Osteoblast (primary cell): ENCODE results near the gene METTL27. TPM values are rescaled to one million over a fixed set of nuclear protein-coding genes. Genes with fewer than 3 reads are reported as not detected.
"Not testable (repeated sequence)": the region's sequence is repeated elsewhere in the genome, so short reads cannot be mapped to it uniquely, and the experiment has no call there.

ENCODE experiments used
- DNase-seq: peaks from one replicate; pipeline ENCODE4 v3.0.0; 2011; ENCODE audit warnings: low spot score, mixed read lengths; ENCODE audit not compliant: insufficient read length; ENCODE audit errors: missing footprints
- H2AFZ ChIP-seq: 2 replicates; pipeline ENCODE4 v1.6.0; 2011; ENCODE audit warnings: mild to moderate bottlenecking, low read length
- H3K27ac ChIP-seq: 2 replicates; pipeline ENCODE4 v1.5.1; 2011; ENCODE audit warnings: mild to moderate bottlenecking, low read depth, low read length, moderate library complexity
- H3K27me3 ChIP-seq: 2 replicates; pipeline ENCODE4 v1.6.0; 2012; ENCODE audit warnings: mild to moderate bottlenecking, control low read depth, inconsistent platforms, low read length, moderate library complexity; ENCODE audit not compliant: insufficient read depth
- H3K36me3 ChIP-seq: 2 replicates; pipeline ENCODE4 v1.5.1; 2011; ENCODE audit warnings: mild to moderate bottlenecking, low read length, control low read depth, moderate library complexity; ENCODE audit not compliant: insufficient read depth
- H3K4me1 ChIP-seq: 2 replicates; pipeline ENCODE4 v1.5.1; 2011; ENCODE audit warnings: mild to moderate bottlenecking, low read length, control low read depth, moderate library complexity; ENCODE audit not compliant: insufficient read depth
- H3K4me2 ChIP-seq: 2 replicates; pipeline ENCODE4 v1.6.0; 2011; ENCODE audit warnings: mild to moderate bottlenecking, low read length; ENCODE audit not compliant: insufficient read depth
- H3K4me3 ChIP-seq: fragments of 200-600 bp; sonication (generic); 3 replicates; pipeline ENCODE4 v1.5.1; 2012; ENCODE audit warnings: mild to moderate bottlenecking, low read length, inconsistent platforms; ENCODE audit not compliant: insufficient read depth
- H3K79me2 ChIP-seq: 2 replicates; pipeline ENCODE4 v1.6.0; 2012; ENCODE audit warnings: mild to moderate bottlenecking, low read length, control low read depth, inconsistent platforms; ENCODE audit not compliant: insufficient read depth
- H3K9me3 ChIP-seq: 2 replicates; pipeline ENCODE4 v1.5.1; 2011; ENCODE audit warnings: low read depth, low read length, control low read depth
- H4K20me1 ChIP-seq: 2 replicates; pipeline ENCODE4 v1.6.0; 2012; ENCODE audit warnings: mild to moderate bottlenecking, low read length, control low read depth; ENCODE audit not compliant: insufficient read depth
- CTCF ChIP-seq: IDR thresholded peaks from 2 replicates; pipeline ENCODE4 v1.5.1; 2011; ENCODE audit warnings: mild to moderate bottlenecking, low read depth, low read length, moderate library complexity; ENCODE audit errors: extremely low read depth
- total RNA-seq: library from RNA; depleted of rRNA; stranded (reverse); fragments of >200 nt; gene quantifications from 2 replicates; pipeline ENCODE4 v1.2.3, GENCODE V29; 2012

METTL27 gene
- total RNA-seq, 1 donor = 8.7 TPM

- no peak for TF ChIP-seq CTCF
- H2AFZ ChIP-seq = peak overlapping the region; percentile 80
- H3K4me2 ChIP-seq = peak overlapping the region; percentile 20
- H3K79me2 ChIP-seq = no peaks in the 10 kb centered on the region
- H3K4me3 ChIP-seq = no peak overlapping the region
- no peaks in the 10 kb centered on the region for H3K9me3 ChIP-seq
- peaks cover 4% of the 10 kb centered on the region for H3K4me1 ChIP-seq
- H3K27ac ChIP-seq = no peak overlapping the region
- no peaks in the 10 kb centered on the region for H3K36me3 ChIP-seq
- peak; percentile 88 for DNase-seq
- H4K20me1 ChIP-seq = no peaks in the 10 kb centered on the region
- H3K27me3 ChIP-seq = no peaks in the 10 kb centered on the region
Observed at GRCh38 chr7:73809467-73809951, 32.8 kb downstream of the METTL27 start.

- no peak for DNase-seq
- Histone ChIP-seq H3K36me3 (no peaks in the 10 kb centered on the region), H4K20me1 (no peaks in the 10 kb centered on the region), H3K27ac (no peak overlapping the region), H3K27me3 (no peaks in the 10 kb centered on the region), H3K4me2 (no peak overlapping the region), H3K79me2 (no peaks in the 10 kb centered on the region), H3K4me3 (no peak overlapping the region), H2AFZ (no peak overlapping the region), H3K9me3 (no peaks in the 10 kb centered on the region), H3K4me1 (no peaks in the 10 kb centered on the region)
- TF ChIP-seq CTCF = no peak
Observed at GRCh38 chr7:73802459-73802858, 39.9 kb downstream of the METTL27 start.

- Histone ChIP-seq H3K27me3 (no peaks in the 10 kb centered on the region), H3K9me3 (no peaks in the 10 kb centered on the region), H2AFZ (no peak overlapping the region), H3K36me3 (no peaks in the 10 kb centered on the region), H3K27ac (no peak overlapping the region), H3K4me3 (no peak overlapping the region), H4K20me1 (no peaks in the 10 kb centered on the region), H3K79me2 (no peaks in the 10 kb centered on the region), H3K4me1 (no peaks in the 10 kb centered on the region), H3K4me2 (no peak overlapping the region)
- no peak for TF ChIP-seq CTCF
- no peak for DNase-seq
Observed at GRCh38 chr7:73801577-73801976, 40.7 kb downstream of the METTL27 start.

- H3K4me2 ChIP-seq = no peak overlapping the region
- H3K9me3 ChIP-seq = no peaks in the 10 kb centered on the region
- H2AFZ ChIP-seq = no peak overlapping the region
- DNase-seq = peak; percentile 36
- H3K27ac ChIP-seq = no peak overlapping the region
- H4K20me1 ChIP-seq = no peaks in the 10 kb centered on the region
- H3K36me3 ChIP-seq = no peaks in the 10 kb centered on the region
- no peaks in the 10 kb centered on the region for H3K79me2 ChIP-seq
- H3K4me1 ChIP-seq = no peaks in the 10 kb centered on the region
- no peaks in the 10 kb centered on the region for H3K27me3 ChIP-seq
- H3K4me3 ChIP-seq = no peak overlapping the region
- TF ChIP-seq CTCF = no peak
Observed at GRCh38 chr7:73799282-73800141, 42.8 kb downstream of the METTL27 start.

- not testable (repeated sequence) for H2AFZ ChIP-seq, H3K4me3 ChIP-seq, DNase-seq, H4K20me1 ChIP-seq, H3K27ac ChIP-seq, H3K36me3 ChIP-seq, H3K4me1 ChIP-seq, H3K27me3 ChIP-seq, H3K4me2 ChIP-seq, H3K9me3 ChIP-seq, H3K79me2 ChIP-seq
Observed at GRCh38 chr7:73797176-73797575, 45.1 kb downstream of the METTL27 start.

- not testable (repeated sequence) for H3K27me3 ChIP-seq, H3K79me2 ChIP-seq, H3K9me3 ChIP-seq, H3K4me1 ChIP-seq, H3K36me3 ChIP-seq, H3K4me2 ChIP-seq, H4K20me1 ChIP-seq, H3K4me3 ChIP-seq, DNase-seq, H3K27ac ChIP-seq, H2AFZ ChIP-seq
Observed at GRCh38 chr7:73796656-73797055, 45.7 kb downstream of the METTL27 start.
